ENCODE measurements around the gene OSBP. TPM values are rescaled to one million over a fixed set of nuclear protein-coding genes. Genes with fewer than 3 reads are reported as not detected.
A peak's percentile ranks its signal among the peaks of the same experiment; 100 is the strongest.

Gene OSBP
- total and polyA plus RNA-seq, 9 of the 15 experiments (the other 6 are each of a cell fraction or from before 2014, with no cell fraction given): 11.7 to 49.0 (median 28.7) TPM

GRCh38 chr11:59616396-59616982 lies 915 bp upstream of the OSBP start (continued):
- TF ChIP-seq AFF1 (IDR thresholded peaks at IDR 0.05; ENCODE audit: low read depth in 1 of 2, partially characterized antibody in 2 of 2) (peak; percentile 33 to 58), DEAF1 (CRISPR knock-in tag; IDR thresholded peaks at IDR 0.05) (0 out of 2 replicates have a peak, but pooled peaks have one; percentile 26), DMBX1 (CRISPR knock-in tag; IDR thresholded peaks at IDR 0.05; ENCODE audit: borderline replicate concordance) (peak; percentile 51; the same call in 1 of the 2 replicates), SMAD1 (IDR thresholded peaks at IDR 0.05; ENCODE audit: low read depth, low read length, partially characterized antibody) (peak; percentile 15), ZFP30 (CRISPR knock-in tag; IDR thresholded peaks at IDR 0.05; ENCODE audit: borderline replicate concordance) (no peak), MCM3 (IDR thresholded peaks at IDR 0.05) (no peak), HDAC1 (IDR thresholded peaks at IDR 0.05) (peak in 1 of 2 experiments; percentile 56; a peak in 1 of 4 replicates), BCOR (IDR thresholded peaks at IDR 0.05) (no peak), REST (IDR thresholded peaks at IDR 0.05; ENCODE audit: borderline replicate concordance) (no peak), REST (CRISPR knock-in tag; IDR thresholded peaks at IDR 0.05; ENCODE audit: low read depth) (no peak), MLLT1 (IDR thresholded peaks at IDR 0.05) (0 out of 4 replicates have a peak, but pooled peaks of 1 of the 2 experiments have one; percentile 29), WHSC1 (IDR thresholded peaks at IDR 0.05; ENCODE audit: low read length) (no peak), GABPB1 (CRISPR knock-in tag; IDR thresholded peaks at IDR 0.05) (peak; percentile 58)

Measured in K562 (cell line).